ENCODE measurements around the gene NKD1.
A peak's percentile ranks its signal among the peaks of the same experiment; 100 is the strongest.

Gene NKD1

GRCh38 chr16:50539053-50539695 lies 9.0 kb upstream of the NKD1 start:
- TF ChIP-seq CTCF (IDR thresholded peaks at IDR 0.05; ENCODE audit: insufficient read depth, low read length, missing control alignments) = no peak
- H3K4me3 ChIP-seq (ENCODE audit: low read depth, low read length) = no peak overlapping the region
- CTCF ChIA-PET = no interaction called here
- POLR2A ChIA-PET = no interaction called here
- DNase-seq (ENCODE audit: low read depth, low spot score) = no peak

- H3K4me3 ChIP-seq (ENCODE audit: low read depth, low read length) = no peak overlapping the region
- no peak for TF ChIP-seq CTCF (IDR thresholded peaks at IDR 0.05; ENCODE audit: insufficient read depth, low read length, missing control alignments)
- POLR2A ChIA-PET = no interaction called here
- CTCF ChIA-PET = no interaction called here
- DNase-seq (ENCODE audit: low read depth, low spot score) = no peak
These were observed 8.1 kb upstream of the NKD1 start for GRCh38 chr16:50539822-50540710.

- H3K4me3 ChIP-seq (ENCODE audit: low read depth, low read length) = no peak overlapping the region
- ChIA-PET POLR2A (no interaction called here), CTCF (no interaction called here)
- no peak for TF ChIP-seq CTCF (IDR thresholded peaks at IDR 0.05; ENCODE audit: insufficient read depth, low read length, missing control alignments)
- DNase-seq (ENCODE audit: low read depth, low spot score) = no peak
These were observed 7.5 kb upstream of the NKD1 start for GRCh38 chr16:50540711-50541007.

- DNase-seq (ENCODE audit: low read depth, low spot score) = no peak
- TF ChIP-seq CTCF (IDR thresholded peaks at IDR 0.05; ENCODE audit: insufficient read depth, low read length, missing control alignments) = no peak
- no peak overlapping the region for H3K4me3 ChIP-seq (ENCODE audit: low read depth, low read length)
- POLR2A ChIA-PET = no interaction called here
- CTCF ChIA-PET = no interaction called here
These were observed 5.5 kb upstream of the NKD1 start for GRCh38 chr16:50542703-50543102.

- H3K4me3 ChIP-seq (ENCODE audit: low read depth, low read length) = no peak overlapping the region
- no peak for DNase-seq (ENCODE audit: low read depth, low spot score)
- ChIA-PET CTCF (no interaction called here), POLR2A (no interaction called here)
- no peak for TF ChIP-seq CTCF (IDR thresholded peaks at IDR 0.05; ENCODE audit: insufficient read depth, low read length, missing control alignments)
These were observed 2.1 kb upstream of the NKD1 start for GRCh38 chr16:50546125-50546524.

GRCh38 chr16:50547340-50548124 lies 664 bp upstream of the NKD1 start:
- ChIA-PET CTCF (interaction anchor here (1.1 kb wide), 1 partner anchor 40 kb away, joined by 3 read pairs; no protein-coding TSS in a partner anchor), POLR2A (no interaction called here)
- H3K4me3 ChIP-seq (ENCODE audit: low read depth, low read length) = peak overlapping the region; percentile 59
- TF ChIP-seq CTCF (IDR thresholded peaks at IDR 0.05; ENCODE audit: insufficient read depth, low read length, missing control alignments) = no peak
- DNase-seq (ENCODE audit: low read depth, low spot score) = no peak
